Gastroesophageal sphincter (tissue), 3 donors: ENCODE data around the gene SEC24A.

Source experiments
- CTCF ChIP-seq, 4 experiments: fragments of 200-600 bp in 2 of 4; fragments of 450-650 bp in 2 of 4; sonication (generic) in 1 of 4; IDR thresholded peaks; one replicate each; pipeline ENCODE4 v1.5.1; 2017 to 2019; ENCODE audit warnings: antibody characterized with exemption in 4 of 4, mild to moderate bottlenecking in 2 of 4, moderate library complexity in 2 of 4
- POLR2A ChIP-seq, 2 donors: fragments of 450-650 bp; IDR thresholded peaks; one replicate each; pipeline ENCODE4 v1.6.1; 2017; ENCODE audit warnings: antibody characterized with exemption in 2 of 2, mild to moderate bottlenecking in 2 of 2, moderate library complexity in 1 of 2
- POLR2AphosphoS5 ChIP-seq: sonication (generic); formaldehyde crosslinking; IDR thresholded peaks from one replicate; pipeline ENCODE4 v1.6.1; 2017; ENCODE audit warnings: antibody characterized with exemption

GRCh38 chr5:134604908-134605307, 43.7 kb upstream of the SEC24A start:
- no peak for TF ChIP-seq POLR2AphosphoS5
- no peak for TF ChIP-seq CTCF (IDR thresholded peaks at IDR 0.05)
- TF ChIP-seq POLR2A (IDR thresholded peaks at IDR 0.05): no peak
